Activated CD4-positive, alpha-beta T cell treated with anti-CD3 and anti-CD28 coated beads, Interleukin-2, amount 50 U/mL, for 48 hours (primary cell): Measurements from ENCODE around the gene KLHL21.
"Not testable (repeated sequence)": the region's sequence is repeated elsewhere in the genome, so short reads cannot be mapped to it uniquely, and the experiment has no call there.

Experiments
- DNase-seq, 2 experiments: peaks; one replicate each; pipeline ENCODE4 v3.0.0-alpha.2; 2020

KLHL21 gene

DNA sequence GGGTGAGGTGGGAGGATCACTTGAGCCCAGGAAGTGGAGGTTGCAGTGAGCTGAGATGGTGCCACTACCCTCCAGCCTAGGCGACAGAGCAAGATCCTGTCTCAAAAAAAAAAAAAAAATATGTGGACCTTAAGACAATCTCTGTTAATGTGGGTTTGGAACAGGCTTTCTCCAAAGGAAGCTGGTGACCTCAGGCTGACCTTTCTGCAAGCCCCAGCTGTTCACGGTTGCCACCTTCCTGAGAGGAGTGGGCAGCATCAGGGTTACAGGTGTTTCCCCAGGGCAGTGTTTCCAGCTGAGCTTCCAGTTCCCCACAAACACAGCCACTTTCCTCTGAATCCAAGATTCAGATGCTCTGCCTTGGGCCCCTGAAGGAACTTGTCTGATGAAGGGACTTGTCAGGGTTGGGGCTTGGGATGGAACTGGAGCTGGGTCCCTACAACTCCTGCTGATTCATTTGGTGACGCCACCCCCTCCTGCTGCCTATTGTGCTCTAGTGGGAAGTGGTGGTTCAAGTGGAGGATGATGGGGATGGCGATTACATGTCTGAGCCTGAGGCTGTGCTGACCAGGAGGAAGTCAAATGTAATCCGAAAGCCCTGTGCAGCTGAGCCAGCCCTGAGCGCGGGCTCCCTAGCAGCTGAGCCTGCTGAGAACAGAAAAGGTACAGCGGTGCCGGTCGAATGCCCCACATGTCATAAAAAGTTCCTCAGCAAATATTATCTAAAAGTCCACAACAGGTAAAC lies 20.9 kb downstream of the KLHL21 start:
- no peak for DNase-seq

GRCh38 chr1:6580593-6581409 lies 21.9 kb downstream of the KLHL21 start:
- no peak for DNase-seq

GRCh38 chr1:6580119-6580592 lies 22.5 kb downstream of the KLHL21 start:
- DNase-seq: no peak

- peak; percentile 98 to 99 for DNase-seq
Observed at GRCh38 chr1:6579374-6580118, 23.1 kb downstream of the KLHL21 start, which contains the start of gene ZBTB48. Gene ZBTB48, plus strand, starts transcription at chr1:6579994. Its CDS starts 616 bp downstream, at chr1:6580610.

DNA sequence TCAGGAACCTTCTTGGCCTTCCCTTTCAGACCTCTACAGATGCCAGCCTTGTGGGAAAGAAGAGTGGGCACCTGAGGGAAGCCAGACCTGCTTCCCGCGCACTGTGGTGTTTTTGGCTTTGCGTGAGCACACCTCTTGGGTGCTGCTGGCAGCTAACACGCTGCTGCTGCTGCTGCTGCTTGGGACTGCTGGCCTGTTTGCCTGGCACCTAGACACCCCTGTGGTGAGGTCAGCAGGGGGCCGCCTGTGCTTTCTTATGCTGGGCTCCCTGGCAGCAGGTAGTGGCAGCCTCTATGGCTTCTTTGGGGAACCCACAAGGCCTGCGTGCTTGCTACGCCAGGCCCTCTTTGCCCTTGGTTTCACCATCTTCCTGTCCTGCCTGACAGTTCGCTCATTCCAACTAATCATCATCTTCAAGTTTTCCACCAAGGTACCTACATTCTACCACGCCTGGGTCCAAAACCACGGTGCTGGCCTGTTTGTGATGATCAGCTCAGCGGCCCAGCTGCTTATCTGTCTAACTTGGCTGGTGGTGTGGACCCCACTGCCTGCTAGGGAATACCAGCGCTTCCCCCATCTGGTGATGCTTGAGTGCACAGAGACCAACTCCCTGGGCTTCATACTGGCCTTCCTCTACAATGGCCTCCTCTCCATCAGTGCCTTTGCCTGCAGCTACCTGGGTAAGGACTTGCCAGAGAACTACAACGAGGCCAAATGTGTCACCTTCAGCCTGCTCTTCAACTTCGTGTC lies 23.9 kb downstream of the KLHL21 start:
- DNase-seq: no peak

GRCh38 chr1:6577831-6578525 lies 24.7 kb downstream of the KLHL21 start:
- DNase-seq: no peak

DNA sequence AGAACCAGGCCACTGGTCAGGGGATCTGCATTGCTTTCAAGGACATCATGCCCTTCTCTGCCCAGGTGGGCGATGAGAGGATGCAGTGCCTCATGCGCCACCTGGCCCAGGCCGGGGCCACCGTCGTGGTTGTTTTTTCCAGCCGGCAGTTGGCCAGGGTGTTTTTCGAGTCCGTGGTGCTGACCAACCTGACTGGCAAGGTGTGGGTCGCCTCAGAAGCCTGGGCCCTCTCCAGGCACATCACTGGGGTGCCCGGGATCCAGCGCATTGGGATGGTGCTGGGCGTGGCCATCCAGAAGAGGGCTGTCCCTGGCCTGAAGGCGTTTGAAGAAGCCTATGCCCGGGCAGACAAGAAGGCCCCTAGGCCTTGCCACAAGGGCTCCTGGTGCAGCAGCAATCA lies 27.9 kb downstream of the KLHL21 start:
- no peak for DNase-seq

- no peak for DNase-seq
Observed at GRCh38 chr1:6574025-6574620, 28.5 kb downstream of the KLHL21 start.

- DNase-seq: no peak
Observed at GRCh38 chr1:6572653-6573383, 29.9 kb downstream of the KLHL21 start.

DNA sequence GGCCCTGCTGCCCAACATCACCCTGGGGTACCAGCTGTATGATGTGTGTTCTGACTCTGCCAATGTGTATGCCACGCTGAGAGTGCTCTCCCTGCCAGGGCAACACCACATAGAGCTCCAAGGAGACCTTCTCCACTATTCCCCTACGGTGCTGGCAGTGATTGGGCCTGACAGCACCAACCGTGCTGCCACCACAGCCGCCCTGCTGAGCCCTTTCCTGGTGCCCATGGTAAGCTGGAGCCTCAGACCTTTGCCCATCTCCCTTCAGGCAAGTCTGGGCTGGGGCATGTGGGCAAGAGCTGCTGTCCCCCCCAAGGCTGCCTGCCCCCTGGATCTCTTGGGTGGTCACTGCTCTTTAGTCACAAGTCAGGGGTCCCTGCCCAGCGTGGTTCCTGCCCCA lies 31.7 kb downstream of the KLHL21 start:
- no peak for DNase-seq

DNA sequence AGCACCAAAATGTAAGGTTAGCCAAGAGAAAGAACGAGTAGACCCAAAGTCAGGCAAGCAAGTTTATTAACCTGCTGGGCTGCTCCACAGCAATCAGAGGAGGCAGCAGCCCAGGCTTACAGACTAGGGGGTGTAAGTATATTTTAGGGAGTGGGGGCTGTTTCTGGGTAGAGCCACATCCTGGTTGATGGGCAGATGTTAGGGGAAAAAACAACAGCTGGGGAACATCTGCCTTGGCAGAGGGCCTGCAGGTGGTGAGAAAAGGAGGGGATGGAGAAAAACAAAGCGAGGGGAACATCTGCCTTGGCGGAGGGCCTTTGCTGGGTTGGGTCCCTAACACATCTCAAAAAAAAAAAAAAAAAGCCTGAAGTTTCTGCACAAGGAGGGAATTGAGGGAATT lies 32.6 kb downstream of the KLHL21 start:
- no peak for DNase-seq

GRCh38 chr1:6569033-6569432 lies 33.6 kb downstream of the KLHL21 start:
- DNase-seq: no peak

GRCh38 chr1:6560267-6560666 lies 42.4 kb downstream of the KLHL21 start:
- no peak for DNase-seq

- DNase-seq: not testable (repeated sequence)
Observed at GRCh38 chr1:6559161-6559560, 43.5 kb downstream of the KLHL21 start.

DNA sequence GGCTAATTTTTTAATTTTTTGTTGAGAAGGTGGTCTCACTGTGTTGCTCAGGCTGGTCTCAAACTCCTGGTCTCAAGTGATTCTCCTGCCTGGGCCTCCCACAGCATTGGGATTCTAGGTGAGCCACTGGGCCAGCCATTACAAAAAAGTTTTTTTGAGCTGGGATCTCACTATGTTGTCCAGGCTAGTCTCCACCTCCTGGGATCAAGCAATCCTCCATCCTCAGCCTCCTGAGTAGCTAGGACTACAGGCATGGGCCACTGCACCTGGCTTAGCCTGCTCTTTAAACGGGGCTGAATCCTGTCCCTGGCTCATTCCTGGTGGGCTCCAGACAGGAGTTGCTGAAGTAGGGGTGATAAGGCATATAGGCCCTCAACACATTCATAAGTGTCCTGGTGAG lies 45.1 kb downstream of the KLHL21 start:
- DNase-seq: no peak

DNA sequence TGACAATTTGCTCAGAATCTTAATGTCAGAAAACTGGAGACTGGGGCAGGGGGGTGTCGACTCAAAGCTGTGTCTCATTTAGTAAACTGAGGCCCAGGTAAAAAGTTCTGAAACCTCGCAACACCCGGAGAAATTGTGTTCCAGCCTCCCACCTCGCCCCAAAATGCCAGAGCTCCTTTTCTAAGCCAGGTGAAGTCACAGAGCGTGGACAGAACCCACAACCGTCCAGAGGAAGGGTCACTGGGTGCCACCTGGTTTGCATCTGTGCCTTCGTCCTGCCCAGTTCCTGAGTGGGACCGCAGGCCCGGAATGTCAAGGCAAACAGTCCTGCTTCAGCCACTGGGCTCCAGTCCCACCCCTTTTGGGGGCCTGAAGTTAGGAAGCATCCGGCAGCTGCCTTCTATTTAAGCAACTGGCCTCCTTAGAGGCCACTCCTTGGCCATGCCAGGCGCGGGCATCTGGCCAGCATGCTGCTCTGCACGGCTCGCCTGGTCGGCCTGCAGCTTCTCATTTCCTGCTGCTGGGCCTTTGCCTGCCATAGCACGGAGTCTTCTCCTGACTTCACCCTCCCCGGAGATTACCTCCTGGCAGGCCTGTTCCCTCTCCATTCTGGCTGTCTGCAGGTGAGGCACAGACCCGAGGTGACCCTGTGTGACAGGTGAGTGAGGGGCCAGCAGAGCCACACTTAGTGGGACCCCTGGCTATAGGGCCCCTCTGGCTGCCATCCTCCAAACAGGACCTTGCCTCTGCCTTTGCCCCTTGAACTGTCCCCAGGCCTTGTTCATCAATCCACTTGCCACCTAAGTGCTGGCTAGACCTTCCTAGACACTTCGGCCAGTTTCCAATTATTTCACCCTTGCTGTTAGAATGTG lies 47.5 kb downstream of the KLHL21 start, which contains the start of gene TAS1R1:
Gene TAS1R1, plus strand, starts transcription at position 401 of the 872 bp plus-strand sequence. Its CDS starts 67 bp downstream, at position 468.
- DNase-seq: no peak

- peak; percentile 95 for DNase-seq
Observed at GRCh38 chr1:6554031-6554906, 48.4 kb downstream of the KLHL21 start, which contains the start of gene NOL9. Gene NOL9, minus strand, starts transcription at chr1:6554513. Its CDS starts 11 bp downstream, at chr1:6554502.

DNA sequence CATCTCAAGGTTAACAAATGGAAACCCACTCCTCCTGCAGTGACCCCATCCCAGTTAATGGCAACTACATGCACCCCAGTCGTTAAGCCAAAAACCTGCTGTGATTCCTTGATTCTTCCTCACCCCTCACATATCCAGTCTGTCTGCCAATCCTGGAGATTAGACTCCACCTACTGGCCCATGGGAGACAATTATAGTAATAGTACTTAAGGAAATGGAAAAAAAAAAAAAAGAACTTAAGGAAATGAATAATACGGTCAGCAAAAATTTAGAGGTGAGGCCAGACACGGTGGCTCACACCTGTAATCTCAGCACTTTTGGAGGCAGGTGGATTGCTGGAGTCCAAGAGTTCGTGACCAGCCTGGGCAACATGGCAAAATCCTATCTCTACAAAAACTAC lies 55.4 kb downstream of the KLHL21 start:
- no peak for DNase-seq
